Liver (tissue), 2 donors: ENCODE results near the gene SIRPD.

Experiments
- YY1 ChIP-seq: IDR thresholded peaks from 2 replicates; pipeline ENCODE4 v1.6.1; 2016; ENCODE audit warnings: antibody characterized with exemption, mild to moderate bottlenecking
- TF ChIP-seq, protein P1 (sequence below): fragments of 150-350 bp; IDR thresholded peaks from 2 replicates; pipeline ENCODE4 v1.5.1; 2017; ENCODE audit warnings: improper control_type of control experiment, low read depth, low read length; ENCODE audit not compliant: missing input control
- TF ChIP-seq, protein P2 (sequence below): IDR thresholded peaks from 2 replicates; pipeline ENCODE4 v1.6.1; 2016; ENCODE audit warnings: antibody characterized with exemption, mild to moderate bottlenecking
- donor health status: healthy.

DNA sequence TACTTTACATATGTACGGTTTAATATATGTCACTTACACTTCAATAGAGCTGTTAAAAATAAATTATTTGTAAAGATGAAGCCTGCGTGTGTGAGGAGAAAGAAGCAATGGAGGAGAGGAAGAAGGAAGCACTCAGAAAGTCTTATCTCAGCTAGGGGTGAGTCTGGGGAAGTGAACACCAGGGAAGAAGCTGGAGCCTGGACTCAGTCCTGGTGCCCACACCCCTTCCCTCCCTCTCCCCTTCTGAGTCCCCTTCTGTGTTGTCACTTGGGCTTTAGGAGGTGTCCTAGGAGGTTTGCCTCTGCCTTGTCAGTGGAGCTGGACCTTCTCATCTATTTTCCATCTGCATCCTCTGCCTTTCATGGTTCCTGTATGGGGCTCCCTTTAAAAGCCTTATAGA is 68.2 kb downstream of the SIRPD start:
- no peak for TF ChIP-seq YY1
- TF ChIP-seq, protein P1, sequence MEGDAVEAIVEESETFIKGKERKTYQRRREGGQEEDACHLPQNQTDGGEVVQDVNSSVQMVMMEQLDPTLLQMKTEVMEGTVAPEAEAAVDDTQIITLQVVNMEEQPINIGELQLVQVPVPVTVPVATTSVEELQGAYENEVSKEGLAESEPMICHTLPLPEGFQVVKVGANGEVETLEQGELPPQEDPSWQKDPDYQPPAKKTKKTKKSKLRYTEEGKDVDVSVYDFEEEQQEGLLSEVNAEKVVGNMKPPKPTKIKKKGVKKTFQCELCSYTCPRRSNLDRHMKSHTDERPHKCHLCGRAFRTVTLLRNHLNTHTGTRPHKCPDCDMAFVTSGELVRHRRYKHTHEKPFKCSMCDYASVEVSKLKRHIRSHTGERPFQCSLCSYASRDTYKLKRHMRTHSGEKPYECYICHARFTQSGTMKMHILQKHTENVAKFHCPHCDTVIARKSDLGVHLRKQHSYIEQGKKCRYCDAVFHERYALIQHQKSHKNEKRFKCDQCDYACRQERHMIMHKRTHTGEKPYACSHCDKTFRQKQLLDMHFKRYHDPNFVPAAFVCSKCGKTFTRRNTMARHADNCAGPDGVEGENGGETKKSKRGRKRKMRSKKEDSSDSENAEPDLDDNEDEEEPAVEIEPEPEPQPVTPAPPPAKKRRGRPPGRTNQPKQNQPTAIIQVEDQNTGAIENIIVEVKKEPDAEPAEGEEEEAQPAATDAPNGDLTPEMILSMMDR = no peak
- TF ChIP-seq, protein P2, sequence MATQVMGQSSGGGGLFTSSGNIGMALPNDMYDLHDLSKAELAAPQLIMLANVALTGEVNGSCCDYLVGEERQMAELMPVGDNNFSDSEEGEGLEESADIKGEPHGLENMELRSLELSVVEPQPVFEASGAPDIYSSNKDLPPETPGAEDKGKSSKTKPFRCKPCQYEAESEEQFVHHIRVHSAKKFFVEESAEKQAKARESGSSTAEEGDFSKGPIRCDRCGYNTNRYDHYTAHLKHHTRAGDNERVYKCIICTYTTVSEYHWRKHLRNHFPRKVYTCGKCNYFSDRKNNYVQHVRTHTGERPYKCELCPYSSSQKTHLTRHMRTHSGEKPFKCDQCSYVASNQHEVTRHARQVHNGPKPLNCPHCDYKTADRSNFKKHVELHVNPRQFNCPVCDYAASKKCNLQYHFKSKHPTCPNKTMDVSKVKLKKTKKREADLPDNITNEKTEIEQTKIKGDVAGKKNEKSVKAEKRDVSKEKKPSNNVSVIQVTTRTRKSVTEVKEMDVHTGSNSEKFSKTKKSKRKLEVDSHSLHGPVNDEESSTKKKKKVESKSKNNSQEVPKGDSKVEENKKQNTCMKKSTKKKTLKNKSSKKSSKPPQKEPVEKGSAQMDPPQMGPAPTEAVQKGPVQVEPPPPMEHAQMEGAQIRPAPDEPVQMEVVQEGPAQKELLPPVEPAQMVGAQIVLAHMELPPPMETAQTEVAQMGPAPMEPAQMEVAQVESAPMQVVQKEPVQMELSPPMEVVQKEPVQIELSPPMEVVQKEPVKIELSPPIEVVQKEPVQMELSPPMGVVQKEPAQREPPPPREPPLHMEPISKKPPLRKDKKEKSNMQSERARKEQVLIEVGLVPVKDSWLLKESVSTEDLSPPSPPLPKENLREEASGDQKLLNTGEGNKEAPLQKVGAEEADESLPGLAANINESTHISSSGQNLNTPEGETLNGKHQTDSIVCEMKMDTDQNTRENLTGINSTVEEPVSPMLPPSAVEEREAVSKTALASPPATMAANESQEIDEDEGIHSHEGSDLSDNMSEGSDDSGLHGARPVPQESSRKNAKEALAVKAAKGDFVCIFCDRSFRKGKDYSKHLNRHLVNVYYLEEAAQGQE = no peak
